ENCODE data around the gene CSNK1E.

CSNK1E gene

DNA sequence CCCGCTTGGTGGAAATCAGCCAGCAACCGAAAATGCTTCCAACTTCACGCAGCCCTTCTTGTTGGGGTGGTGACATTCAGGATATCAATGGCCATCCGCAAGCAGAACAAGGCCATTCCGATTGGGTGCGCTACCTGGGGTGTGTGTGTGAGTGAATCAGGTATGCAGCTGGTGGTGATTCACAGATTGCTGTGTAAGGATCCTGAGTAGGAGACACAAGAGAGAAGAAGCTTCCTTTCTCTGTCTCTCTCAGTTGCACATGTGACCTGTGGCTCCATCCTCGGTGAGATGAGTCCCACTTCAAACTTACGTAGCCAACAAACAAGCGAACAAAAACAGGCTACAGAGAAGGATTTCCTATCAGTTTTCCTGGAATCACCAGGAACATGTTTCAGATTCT, 34.8 kb downstream of the CSNK1E start:
- no peak for DNase-seq (ENCODE audit: low read depth, low spot score)

DNA sequence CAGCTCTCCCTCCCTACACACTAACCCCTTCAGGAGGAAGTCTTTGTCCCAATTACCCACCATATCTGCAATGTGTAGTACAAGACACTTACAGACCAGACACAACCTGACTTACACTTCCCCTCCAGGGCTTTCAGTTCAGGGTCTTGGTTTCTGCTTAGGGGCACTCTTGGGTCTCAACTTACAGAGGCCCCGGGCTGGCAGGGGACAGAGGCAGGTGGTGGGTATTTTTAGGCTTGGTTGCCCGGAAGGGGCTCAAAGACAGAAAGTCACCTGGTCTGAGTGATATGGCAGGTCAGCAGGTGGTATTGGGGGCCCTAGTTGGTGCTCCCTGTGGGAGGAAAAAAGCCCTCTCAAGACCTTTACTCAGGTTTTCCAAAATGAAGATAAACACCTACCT, 41.1 kb downstream of the CSNK1E start:
- no peak for DNase-seq (ENCODE audit: low read depth, low spot score)

DNA sequence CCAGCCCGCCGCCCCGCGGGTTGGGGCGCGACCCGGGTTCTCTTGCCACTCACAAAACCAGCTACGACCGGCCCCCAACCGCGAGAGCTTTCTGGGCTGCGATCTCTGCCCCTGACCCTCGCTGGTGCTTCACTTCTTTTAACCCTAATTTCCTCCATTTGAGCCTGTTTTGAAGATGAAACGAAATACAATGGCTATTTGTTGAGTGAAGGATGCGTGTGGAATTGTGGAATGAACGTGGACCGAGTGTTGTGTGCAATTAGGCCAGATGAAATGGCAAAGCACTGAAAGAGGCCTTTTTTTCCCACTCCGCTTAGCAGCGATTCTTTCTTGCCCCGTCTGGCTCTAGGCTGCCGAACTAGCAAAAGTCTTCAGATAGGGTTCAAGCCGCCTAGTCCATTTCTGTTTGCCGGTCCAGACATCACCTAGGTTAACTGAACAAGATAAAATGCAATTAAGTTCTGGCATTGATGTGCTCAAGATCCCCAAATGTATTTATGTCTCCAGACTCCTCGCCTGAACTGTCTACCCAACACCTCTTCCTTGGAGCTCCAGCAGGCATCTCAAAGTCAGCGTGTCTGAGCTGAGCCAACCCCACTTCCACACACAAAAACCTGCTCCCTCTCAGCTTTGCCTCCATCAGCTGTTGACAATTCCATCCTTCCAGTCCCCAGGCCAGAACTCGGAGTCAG, 44.0 kb downstream of the CSNK1E start:
- no peak for DNase-seq (ENCODE audit: low read depth, low spot score)

DNA sequence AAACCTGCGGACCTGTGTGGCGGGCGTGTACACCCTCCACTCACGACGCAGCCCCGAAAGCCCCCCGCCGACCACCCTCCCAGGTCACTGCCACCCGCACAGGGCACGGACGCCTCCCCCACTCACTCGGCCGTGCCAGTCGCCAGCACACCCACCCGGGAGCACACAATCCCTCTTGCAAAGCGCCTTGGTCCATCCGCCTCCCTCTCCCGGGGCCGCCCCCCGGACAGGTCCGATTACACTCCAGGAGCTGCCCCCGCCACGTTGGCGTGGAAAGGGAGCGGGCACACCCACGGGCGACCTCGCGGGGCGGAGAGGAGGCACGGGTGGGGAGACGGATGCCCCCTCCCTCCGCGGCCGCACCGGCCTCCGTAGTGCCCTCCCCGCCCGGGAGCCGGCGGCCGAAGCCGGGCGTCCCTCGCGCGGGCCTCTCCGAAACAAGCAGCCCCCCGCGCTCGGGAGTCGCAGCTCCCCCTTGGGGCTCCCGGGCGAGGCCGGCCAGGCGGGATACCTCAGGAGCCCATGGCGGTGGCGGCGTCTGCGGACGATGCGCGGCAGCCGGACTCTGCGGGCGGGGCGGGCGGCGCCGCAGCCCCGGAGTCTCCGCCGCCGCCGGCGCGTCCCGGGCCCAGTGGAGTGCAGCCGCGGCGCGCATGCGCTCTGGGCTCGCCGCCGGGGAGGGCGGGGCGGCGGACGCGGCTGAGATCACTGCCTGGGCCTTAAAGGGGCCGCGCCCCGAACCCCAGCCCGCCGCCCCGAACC, 44.7 kb downstream of the CSNK1E start, which contains the start of gene TMEM184B:
Gene TMEM184B, minus strand, starts transcription at position 638 of the 762 bp plus-strand sequence. CDS start 25,049 bp downstream, outside the sequence.
- DNase-seq (ENCODE audit: low read depth, low spot score): no peak

DNA sequence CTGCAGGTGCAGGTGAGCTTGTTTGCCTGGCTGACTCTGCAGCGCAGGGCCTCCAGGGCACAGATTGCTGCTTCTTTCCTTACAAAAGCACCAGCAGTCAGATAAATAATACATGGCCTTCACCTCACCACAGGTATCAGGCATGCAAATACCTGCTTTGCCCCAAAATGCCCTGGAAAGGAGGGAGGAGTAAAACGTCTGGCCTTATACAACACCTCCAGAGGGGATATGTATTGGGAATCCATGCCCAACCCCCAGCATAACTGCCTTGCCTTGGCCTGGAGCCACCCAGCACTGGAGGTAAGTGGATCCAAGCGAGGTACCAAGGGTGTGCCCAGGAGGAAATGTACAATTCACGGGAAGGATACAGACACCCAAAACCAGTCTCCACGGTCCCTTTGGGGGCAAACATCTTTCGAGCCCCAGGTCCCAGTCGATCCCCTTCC, 45.3 kb downstream of the CSNK1E start:
- DNase-seq (ENCODE audit: low read depth, low spot score): peak; percentile 47

GRCh38 chr22:38271101-38271500, 46.1 kb downstream of the CSNK1E start:
- no peak for DNase-seq (ENCODE audit: low read depth, low spot score)

- no peak for DNase-seq (ENCODE audit: low read depth, low spot score)
These were observed 46.9 kb downstream of the CSNK1E start for GRCh38 chr22:38270091-38270992.

- DNase-seq (ENCODE audit: low read depth, low spot score): no peak
These were observed 47.8 kb downstream of the CSNK1E start for GRCh38 chr22:38269466-38269865.

- no peak for DNase-seq (ENCODE audit: low read depth, low spot score)
These were observed 50.1 kb downstream of the CSNK1E start for GRCh38 chr22:38267086-38267485.

GRCh38 chr22:38266120-38266519, 51.1 kb downstream of the CSNK1E start:
- DNase-seq (ENCODE audit: low read depth, low spot score): no peak

GRCh38 chr22:38264322-38264843, 52.9 kb downstream of the CSNK1E start:
- DNase-seq (ENCODE audit: low read depth, low spot score): no peak

- no peak for DNase-seq (ENCODE audit: low read depth, low spot score)
These were observed 55.0 kb downstream of the CSNK1E start for GRCh38 chr22:38262051-38262795.

- no peak for DNase-seq (ENCODE audit: low read depth, low spot score)
These were observed 56.2 kb downstream of the CSNK1E start for GRCh38 chr22:38260761-38261681.

GRCh38 chr22:38259370-38259769, 57.9 kb downstream of the CSNK1E start:
- no peak for DNase-seq (ENCODE audit: low read depth, low spot score)

GRCh38 chr22:38258895-38259294, 58.3 kb downstream of the CSNK1E start:
- no peak for DNase-seq (ENCODE audit: low read depth, low spot score)

DNA sequence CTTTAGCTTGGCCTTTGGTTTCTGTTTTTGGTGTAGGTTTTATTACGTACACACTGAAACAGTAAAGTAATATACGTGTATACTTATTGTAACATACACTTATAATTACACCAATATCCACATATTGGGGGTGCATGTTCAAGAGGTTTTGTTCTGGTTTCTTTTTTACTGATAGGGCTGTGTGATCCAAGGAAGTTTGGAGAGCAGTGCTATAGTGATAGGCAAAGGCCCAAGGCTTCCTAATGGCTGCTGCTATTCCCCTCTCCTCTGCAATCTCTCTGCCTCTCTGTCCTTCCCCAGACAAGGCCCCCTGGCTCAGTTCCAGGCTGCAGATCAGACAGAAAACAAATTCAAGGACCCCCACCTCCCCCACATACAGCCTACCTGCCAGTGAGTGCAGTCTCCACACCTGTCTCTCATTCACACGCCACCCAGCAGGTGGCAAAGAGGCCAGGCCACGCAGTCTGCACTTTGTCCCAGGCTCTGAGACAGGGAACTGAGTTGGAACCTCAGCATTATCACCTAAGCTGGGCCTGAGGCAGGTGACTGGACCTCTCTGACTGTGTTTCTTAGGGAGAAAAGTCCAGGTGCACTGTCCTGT, 59.5 kb downstream of the CSNK1E start:
- no peak for DNase-seq (ENCODE audit: low read depth, low spot score)

DNA sequence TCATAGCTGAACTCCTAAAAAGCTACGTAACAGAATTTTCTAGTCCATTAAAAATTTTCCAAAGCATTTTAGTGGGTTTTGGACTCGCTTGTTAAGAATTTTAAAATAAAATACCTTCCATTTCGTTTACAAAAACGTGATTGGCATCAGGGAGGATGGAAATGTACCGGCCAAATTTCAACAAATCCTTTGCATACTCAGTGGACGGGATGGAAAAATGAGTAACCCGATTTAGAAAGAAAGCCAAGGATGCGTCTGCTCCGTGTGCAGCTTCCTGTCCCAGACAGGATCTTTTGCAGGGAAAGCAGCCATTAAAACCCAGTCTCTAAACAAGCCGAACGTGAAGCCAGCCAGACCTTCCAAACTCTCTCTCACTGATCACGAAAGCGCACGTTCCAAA, 60.1 kb downstream of the CSNK1E start:
- DNase-seq (ENCODE audit: low read depth, low spot score): no peak

DNA sequence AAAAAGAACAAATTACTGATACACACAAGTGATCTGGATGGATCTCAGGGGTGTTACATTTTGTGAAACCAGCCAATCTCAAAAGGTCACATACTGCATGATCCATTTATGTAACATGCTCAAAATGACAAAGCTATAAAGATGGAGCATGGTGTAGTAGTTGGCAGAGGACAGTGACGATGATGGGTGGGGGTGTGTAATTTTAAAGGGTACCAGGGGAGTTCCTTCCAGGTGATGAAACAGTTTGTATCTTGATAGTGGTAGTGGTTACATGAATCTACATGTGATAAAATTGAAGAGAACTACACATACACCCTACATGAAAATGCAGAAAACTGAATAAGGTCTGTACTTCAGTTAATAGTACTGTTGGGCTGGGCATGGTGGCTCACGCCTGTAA, 61.5 kb downstream of the CSNK1E start:
- DNase-seq (ENCODE audit: low read depth, low spot score): no peak

- no peak for DNase-seq (ENCODE audit: low read depth, low spot score)
These were observed 65.9 kb downstream of the CSNK1E start for GRCh38 chr22:38251341-38251692.
